ENCODE data around the gene PUS3.

Gene PUS3, protein sequence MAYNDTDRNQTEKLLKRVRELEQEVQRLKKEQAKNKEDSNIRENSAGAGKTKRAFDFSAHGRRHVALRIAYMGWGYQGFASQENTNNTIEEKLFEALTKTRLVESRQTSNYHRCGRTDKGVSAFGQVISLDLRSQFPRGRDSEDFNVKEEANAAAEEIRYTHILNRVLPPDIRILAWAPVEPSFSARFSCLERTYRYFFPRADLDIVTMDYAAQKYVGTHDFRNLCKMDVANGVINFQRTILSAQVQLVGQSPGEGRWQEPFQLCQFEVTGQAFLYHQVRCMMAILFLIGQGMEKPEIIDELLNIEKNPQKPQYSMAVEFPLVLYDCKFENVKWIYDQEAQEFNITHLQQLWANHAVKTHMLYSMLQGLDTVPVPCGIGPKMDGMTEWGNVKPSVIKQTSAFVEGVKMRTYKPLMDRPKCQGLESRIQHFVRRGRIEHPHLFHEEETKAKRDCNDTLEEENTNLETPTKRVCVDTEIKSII

DNA sequence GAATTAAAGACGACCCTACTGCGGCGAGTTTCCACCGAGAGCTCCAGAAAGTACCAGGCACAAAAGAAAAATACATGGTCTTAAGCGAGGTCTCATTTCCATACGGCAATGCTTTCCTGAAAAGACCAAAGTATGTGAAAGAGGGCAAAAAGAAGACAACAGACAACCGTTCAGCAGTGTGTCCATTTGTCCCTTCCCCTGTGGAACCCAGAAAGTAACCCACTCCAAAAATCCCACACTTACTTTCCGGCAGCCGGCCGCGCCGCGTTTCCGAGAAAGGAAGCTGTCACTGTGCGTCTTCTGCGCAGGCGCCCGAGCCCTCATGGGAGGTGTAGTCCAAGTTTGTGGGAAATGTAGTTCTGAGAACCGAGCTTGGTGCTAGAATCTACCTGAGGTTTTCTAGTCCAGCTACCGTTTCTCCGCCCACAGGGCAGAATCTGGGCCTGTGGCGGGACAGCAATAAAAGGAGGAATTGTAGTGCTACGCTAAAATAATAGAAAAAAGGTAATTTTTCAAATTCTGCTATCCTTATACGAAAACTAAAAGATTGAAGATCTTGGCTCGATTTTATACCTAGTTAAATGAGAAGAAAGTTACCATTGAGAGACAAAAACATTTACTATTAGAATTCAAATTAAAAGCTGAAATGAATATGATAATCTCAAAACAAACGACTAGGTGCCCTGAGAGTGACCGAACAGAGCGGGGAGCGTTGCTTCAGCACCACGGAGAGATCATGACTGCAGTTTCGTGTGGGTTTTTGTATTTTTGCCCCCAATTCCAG is at the start of gene PUS3:
PUS3 (minus strand) TSS at position 280 of the 784 bp plus-strand sequence. CDS start 6,922 bp downstream, outside the sequence.
- peak; percentile 80 for DNase-seq (ENCODE audit: low read depth)

DNA sequence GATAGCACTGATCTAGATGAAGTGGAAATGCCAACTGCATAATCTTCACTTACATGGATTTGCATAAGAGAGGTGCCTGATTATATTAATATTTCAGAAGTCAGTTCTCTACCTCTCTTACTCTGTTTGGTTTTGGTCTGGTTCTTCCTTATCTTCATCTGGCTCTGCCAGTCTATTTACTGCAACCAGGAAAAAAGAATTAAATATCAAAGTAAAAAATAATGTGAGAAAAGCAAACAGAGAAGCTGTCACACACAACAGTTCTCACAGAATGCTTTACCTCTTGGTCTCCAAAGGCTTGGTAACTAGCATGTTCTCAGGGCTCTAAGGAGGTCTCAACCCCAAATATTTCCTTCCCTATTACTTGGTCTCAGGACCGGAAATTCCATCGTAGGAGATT is 49.6 kb upstream of the PUS3 start:
- no peak for DNase-seq (ENCODE audit: low read depth)

DNA sequence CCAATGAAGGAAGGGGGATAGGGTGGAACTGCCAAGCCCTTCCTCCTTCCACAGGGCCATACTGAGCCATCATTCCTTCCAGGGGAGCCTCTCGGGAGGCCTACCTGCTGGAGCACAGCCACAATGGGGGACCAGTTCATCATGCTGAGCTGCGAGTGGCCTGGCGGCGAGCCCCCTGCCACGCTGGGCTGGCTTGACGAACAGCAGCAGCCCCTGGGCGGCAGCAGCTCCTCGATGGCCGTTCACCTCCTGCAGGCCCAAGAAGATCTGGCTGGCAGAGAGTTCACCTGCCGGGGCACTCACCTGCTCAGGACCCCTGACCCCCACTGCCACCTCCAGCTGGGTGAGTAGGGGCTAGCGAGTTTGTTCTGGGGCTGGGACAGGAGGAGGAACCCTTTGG is 48.7 kb upstream of the PUS3 start:
- no peak for DNase-seq (ENCODE audit: low read depth)

DNA sequence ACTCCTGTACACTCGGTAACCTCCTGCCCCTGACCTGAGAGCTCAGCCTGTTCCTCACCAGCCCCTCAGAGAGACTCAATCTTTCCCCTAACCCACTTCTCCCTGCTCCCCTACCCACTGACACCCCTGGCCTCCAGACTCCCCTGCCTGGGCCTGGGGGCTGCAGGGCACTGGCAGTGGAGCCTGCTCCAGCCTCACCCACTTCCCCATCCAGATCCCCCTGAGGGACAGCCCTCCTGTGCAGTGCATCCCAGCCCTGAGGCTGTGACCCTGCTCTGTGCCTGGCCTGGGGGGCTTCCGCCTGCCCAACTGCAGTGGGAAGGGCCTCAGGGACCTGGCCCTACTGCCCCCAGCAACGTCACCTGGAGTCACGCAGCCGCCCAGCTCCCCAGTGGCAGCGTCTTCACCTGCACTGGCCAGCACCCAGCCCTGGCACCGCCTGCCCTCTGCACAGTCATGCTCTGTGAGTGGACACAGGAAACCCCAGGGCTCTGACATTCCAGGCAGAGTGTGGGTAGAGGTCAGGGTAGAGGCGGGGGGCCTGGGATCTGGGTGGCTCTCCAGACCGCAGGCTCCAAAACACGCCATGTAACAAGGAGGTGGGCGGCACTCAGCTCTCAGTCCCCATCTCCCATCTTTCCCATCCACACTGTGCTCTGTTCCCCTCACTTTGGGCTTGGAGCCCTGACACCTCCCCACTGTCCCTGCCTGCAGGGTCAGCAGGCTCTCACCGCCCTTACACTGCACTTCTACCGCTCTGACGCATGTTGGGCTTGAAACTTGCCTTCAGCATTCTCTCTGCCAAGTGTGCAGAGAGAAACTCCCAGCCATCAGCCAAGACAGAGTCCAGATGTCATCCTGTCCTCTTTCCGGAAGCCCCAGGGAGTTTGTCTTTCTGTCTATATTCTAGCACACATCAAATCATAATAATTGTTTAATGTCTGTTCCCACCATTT is 48.0 kb upstream of the PUS3 start:
- DNase-seq (ENCODE audit: low read depth), result no peak

DNA sequence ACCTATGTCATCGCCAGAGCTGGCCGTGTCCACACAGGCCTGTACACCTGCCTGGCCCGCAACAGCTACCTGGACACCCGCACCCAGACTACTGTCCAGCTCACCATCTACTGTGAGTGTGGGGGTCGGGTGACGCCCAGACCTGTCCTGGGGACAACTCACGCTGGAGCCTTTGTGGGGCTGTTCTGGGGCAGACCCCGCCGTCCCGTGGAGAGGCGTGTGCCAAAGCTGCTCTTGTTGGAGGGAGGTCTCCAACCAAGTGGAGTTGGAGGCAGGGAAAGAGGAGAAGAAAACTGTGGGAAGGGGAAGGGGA is 47.1 kb upstream of the PUS3 start:
- DNase-seq (ENCODE audit: low read depth), result no peak

DNA sequence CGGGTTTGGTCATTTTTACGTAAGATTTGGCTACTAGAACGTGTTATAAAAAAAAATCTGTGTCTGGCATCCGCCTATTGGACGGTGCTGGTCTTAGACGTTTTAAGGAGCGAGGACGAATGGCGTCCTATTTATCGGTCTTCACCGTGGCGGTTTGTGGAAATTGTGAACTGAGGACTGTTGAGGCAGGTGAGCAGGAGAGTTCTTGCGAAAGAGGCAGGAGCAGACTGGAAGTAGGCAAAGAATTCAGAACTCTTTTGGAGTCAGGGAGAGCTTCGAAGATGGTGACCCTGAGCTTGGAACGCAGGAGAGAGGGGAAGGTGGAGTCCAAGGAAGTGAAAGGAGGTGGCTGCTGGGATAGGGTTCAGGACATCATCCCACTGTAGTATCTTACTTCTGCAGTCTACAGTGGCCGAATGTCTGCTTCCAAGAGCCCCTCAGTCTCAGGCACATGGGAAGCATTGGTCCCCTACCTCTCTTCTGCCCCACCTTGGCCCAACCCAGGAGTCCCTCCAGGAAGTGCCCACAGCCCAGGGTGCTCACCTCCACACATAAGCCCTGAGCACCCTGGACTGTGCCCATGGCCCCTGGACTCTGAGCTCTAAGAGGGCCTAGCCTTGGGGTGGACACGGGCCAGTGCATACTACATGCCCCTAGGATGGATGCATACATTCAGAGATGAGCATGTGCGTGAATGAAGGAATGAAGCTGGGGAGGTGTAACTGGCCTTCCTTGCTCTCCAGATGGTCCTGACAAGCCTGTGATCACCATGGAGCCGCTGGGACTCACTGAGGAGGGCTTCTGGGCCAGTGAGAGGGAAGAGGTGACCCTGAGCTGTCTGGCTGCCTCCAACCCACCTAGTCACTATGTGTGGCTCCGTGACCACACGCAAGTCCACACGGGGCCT is 46.5 kb upstream of the PUS3 start:
- no peak for DNase-seq (ENCODE audit: low read depth)

DNA sequence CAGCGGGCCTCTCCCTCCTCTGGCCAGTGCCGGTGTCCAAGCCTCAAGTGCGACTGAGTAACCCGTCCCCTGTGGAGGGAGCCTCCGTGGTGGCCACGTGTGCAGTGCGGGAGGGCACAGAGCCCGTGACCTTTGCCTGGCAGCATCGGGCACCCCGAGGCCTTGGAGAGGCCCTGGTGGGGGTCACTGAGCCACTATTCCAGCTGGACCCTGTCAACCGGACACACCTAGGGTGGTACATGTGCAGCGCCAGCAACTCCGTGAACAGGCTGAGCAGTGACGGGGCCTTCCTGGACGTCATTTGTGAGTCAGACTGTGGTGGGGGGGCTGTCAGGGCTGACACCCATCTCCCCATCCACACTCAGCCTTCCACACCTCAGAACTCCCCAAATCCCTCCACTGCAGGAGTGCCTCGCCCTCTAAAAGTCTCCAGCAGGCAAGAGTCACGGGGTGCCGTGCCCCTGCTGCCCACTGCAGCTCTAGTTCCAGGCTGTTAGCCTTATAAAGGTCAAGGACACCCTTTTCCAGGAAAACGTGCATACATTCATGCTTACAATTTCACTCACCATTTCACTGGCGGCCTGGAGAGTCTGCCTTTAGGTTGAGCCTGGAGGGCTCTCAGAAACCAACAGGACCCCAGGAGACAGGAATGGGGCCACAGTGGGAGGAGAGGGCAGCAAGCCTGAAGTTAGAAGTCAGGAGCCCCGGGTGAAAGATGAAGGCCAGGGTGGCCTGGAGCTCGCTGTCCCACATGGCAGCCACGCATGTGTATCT is 45.5 kb upstream of the PUS3 start:
- DNase-seq (ENCODE audit: low read depth), result no peak

DNA sequence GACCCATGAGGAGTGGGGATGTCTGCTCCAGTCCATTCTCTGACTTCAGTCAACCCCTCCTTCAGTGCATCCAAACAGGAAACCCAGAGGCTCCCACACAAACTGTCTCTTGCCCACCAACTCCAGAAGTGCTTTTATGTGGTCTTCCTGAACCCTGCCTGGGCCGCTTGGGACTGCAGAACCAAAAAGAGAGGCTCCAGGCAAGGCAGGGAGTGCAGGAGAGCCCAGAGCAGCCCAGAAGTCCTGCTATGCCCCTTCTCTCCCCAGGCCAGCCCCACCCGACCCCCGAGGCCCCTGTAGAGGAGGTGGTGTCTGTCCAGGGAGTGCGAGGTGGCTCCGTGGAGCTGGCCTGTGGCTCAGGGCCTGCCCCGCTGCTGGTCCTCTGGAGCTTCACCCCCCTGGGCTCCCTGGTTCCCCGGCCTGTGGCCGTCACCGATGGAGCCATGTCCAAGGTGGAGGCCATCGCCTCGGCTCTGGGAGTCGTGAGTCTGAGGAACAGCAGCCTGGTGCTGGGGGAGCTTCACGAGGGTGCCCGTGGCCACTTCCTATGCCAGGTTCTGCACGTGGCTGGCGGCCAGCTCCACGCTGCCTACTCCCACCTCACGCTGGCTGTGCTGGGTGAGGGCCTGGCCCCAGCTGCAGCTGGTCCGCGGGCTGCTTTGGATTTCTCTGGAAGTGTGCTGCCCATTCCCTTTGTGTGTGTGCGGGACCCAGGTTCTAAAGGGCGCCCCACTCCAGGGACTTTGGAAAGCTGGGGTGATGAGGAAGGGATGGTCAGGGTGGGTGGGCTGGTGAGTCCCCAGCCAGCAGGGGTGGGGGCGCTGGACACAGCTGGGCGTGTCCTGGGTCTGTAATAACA is 44.6 kb upstream of the PUS3 start:
- no peak for DNase-seq (ENCODE audit: low read depth)

DNA sequence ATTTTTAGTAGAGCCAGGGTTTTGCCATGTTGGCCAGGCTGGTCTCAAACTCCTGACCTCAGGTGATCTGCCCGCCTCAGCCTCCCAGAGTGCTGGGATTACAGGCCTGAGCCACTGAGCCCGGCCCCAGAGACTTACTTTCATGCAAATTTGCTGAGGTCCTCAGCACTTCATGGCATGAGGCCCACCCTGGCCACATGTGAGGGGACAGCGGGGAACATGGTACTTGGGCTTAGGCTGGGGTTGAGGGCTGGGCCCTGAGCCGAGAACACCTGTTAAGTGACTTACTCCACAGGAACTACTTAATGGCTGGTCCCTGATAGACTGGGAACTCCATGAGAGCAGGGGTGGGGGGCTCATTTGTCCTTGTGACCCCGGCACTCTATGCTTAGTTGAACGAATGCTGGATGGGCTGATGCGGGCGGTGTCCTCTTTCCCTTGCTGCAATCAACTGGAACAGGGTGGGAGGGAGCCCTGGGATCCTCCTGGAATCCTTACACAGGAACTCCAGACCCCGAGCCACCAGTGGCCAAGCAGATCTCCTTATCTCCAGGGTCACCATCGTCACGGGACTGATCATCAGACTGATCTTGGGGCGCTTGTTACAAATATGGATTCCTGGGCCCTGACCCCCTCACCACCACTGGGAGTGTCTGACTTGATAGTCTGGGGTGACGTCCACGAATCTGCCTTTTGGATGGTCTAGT is 43.9 kb upstream of the PUS3 start:
- DNase-seq (ENCODE audit: low read depth), result no peak

DNA sequence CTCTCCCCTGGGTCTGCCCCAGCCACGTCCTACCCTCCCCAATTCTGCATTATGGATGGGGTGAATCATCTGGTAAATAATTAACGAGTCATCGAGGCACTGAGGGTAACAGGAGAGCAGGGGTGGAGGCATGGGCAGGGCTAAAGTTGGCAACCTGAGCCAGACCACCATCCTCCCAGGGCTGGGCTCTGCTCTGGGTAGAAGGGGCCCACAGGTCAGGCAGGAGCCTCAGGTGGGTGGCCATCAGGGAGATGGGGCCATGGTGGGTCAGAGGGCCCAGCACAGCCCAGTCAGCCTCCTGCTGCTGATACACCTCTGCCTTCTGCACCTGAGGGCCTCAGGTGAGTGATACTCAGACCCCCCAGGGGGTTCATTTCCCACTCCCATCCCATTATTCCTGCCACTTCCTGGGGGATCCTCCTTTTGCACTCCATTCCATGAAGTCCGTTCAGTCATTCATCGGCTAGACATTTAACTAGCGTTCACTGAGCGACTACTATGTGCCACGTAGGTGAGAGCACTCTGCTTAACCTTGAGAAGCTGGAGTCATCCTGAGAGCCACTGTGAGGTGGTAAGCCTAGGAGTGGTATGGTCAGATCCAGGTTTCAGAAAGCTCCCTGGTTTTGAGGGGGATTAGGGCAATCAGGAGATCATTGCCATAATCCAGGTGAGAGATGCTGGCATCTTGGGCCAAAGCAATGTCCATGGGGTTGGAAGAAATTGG is 43.0 kb upstream of the PUS3 start, which contains the start of gene VSIG10L2:
VSIG10L2 (plus strand) TSS at position 248 of the 724 bp plus-strand sequence; CDS start at position 260, 12 bp downstream.
- no peak for DNase-seq (ENCODE audit: low read depth)

DNA sequence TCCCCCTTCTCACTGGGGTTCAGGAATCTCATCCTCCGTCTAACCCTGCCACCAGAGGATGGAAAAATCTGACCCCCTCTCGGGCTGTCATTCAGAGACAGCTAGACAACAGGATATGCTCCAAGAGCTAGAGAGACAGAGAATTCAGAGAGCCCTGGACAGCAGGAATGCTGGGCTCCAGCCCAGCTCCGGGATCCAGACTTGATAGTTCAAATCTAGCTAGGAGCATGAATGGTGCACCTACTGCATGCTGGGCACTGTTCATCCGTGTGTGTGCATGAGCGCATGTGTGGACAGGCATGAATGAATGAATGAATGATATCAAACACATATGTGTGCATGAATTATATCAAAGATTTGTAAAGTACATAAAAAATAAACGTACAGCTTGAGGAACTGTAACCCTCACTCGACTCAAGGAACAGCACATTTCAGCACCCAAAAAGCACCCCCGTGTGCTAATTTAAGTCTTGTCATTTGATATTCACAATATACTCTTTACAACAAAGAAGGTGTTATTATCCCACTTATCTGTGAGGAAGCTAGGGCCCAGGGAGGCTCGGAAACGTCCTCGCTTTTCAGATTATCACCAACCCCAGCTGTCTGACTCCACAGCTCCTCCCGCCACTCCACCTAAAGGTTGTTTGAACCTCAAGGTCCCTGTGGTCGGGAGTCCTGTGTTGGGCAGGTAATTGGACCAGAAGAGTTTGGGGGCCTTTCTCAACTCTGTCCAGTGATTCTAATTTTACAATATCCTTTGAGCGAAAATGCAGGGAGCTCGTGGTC is 42.2 kb upstream of the PUS3 start:
- DNase-seq (ENCODE audit: low read depth), result no peak

DNA sequence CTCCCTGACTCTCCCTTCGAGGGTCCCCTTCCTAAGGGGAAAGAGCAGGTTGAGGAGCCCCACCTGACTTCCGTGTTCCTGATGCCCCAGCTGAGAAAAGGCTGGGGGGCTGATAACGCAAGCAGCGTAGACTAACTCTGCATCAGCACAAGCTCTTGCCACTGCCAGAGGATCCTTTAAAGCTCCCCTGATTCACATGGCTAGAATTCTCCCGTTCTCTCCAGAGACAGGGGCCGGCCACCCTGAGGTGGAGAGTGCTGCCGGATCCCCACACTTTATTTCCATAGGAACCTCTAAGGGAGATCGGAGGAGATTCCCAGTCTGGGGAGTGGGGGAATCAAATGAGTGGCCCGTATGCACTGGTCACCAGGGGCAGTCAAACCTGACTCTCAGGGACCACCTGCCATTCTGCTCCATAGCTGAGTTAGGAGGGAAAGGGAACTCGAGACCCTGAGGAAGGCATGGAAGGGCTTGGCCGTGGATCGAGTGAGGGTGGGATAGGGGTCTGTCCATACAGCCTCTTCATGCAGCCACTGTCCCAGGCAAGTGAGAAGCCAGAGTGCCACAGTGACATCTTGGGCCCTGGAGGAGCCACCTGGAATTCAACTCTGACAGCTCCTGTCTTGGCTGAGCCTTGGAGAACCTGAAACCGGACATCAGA is 41.5 kb upstream of the PUS3 start:
- DNase-seq (ENCODE audit: low read depth), result no peak

DNA sequence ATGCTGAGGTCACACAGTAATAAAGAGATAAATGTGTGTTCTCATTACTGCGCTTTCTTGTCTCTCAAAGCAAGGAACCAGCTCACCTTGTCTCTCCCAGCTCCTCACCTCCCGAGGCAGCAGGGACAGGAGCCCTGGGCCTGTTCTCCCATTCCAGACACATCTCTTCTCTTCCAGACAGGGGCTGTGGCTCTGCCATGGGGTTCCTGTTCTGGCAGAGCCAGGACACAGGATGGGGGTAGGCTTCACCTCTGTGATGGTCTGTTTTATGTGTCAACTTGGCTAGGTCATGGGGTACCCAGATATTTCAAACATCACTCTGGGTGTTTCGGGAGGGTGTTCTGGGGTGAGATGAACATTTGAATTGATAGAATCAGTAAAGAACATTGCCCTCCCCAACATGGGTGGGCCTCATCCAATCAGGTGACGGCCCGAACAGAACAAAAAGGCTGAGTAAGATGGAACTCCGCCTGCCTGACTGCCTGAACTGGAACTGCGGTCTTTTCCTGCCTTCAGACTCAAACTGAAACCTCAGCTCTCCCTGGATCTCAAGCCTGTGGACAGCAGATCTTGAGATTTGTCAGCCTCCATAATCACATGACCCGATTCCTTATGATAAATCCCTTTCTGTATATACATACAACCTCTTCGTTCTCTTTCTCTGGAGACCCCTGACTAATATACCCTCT is 40.8 kb upstream of the PUS3 start:
- no peak for DNase-seq (ENCODE audit: low read depth)

DNA sequence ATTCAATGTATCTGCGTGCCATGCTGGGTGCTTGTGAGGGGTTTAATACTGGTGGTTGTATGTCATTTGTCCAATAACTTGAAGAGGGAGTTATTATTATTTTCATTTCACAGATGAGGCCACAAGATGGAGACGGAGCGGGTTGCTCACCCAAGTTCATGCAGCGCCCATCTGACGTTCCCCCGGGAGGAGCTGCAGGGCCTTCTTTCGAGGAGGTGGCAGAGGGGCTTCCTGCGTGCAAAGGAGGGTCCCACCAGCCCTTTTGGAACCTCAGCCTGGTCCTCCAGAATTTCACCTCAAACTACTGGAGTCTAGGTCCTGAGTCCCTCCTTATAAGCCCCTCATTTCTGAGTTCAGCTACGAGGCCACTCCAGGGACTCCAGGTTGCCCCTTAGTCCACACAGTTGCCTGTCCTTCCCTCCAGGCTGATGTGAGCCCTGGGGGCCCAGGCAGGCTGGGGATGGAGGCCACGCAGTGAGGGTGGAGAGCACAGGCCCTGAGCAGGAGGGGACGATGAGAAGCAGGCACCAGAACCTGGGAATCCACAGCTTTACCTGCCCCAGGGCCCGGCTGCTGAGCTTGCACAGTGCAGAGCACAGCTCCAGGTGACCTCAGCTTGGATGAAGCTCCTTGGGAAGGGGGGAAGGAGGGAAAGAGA is 39.9 kb upstream of the PUS3 start:
- no peak for DNase-seq (ENCODE audit: low read depth)

Measured in activated gamma-delta T cell treated with anti-CD3 and anti-CD28 coated beads, Interleukin-2, amount 50 U/mL, for 16 hours (primary cell).